SK-N-MC (cell line): ENCODE measurements around the gene CNST.

Experiments
- FOXP2 ChIP-seq: optimal IDR thresholded peaks from 2 replicates; pipeline ENCODE3; 2011; ENCODE audit warnings: mild to moderate bottlenecking, moderate library complexity; ENCODE audit not compliant: insufficient read depth; ENCODE audit errors: extremely low read length, control extremely low read depth
- POLR2AphosphoS5 ChIP-seq: IDR thresholded peaks from 2 replicates; pipeline ENCODE4 v1.6.1; 2012; ENCODE audit warnings: mild to moderate bottlenecking, low read depth, low read length, borderline replicate concordance

- TF ChIP-seq POLR2AphosphoS5 = no peak
- no peak for TF ChIP-seq FOXP2
These were observed 95.2 kb downstream of the CNST start for GRCh38 chr1:246661451-246661850.
